Loucy (cell line): ENCODE results near the gene TECPR2.

Source experiments
- H2AFZ ChIP-seq: fragments of 200-600 bp; sonication (generic); 2 replicates; pipeline ENCODE4 v1.6.0; 2016; ENCODE audit warnings: antibody characterized with exemption, mild to moderate bottlenecking, low read length, moderate library complexity
- H3F3A ChIP-seq: fragments of 200-600 bp; 2 replicates; pipeline ENCODE4 v1.6.0; 2016; ENCODE audit warnings: antibody characterized with exemption, low read depth, mild to moderate bottlenecking
- H3K27me3 ChIP-seq: fragments of 200-600 bp; sonication (generic); 2 replicates; pipeline ENCODE4 v1.6.1; 2014; ENCODE audit warnings: low read length, mild to moderate bottlenecking; ENCODE audit not compliant: insufficient read depth, poor library complexity, severe bottlenecking
- H3K36me3 ChIP-seq: fragments of 200-600 bp; sonication (generic); 2 replicates; pipeline ENCODE4 v1.6.1; 2016; ENCODE audit warnings: low read length; ENCODE audit not compliant: insufficient read depth
- H3K4me1 ChIP-seq: fragments of 200-600 bp; sonication (generic); 2 replicates; pipeline ENCODE4 v1.5.1; 2014; ENCODE audit warnings: low read length, mild to moderate bottlenecking; ENCODE audit not compliant: insufficient read depth, poor library complexity, severe bottlenecking
- H3K4me2 ChIP-seq: fragments of 200-600 bp; sonication (generic); 2 replicates; pipeline ENCODE4 v1.6.0; 2014; ENCODE audit warnings: antibody characterized with exemption, low read length, low read depth, mild to moderate bottlenecking; ENCODE audit not compliant: poor library complexity, severe bottlenecking
- H3K4me3 ChIP-seq: fragments of 200-600 bp; sonication (generic); 2 replicates; pipeline ENCODE4 v1.5.1; 2014; ENCODE audit warnings: low read length, mild to moderate bottlenecking, mixed read lengths; ENCODE audit not compliant: poor library complexity, severe bottlenecking
- H3K79me2 ChIP-seq: fragments of 200-600 bp; sonication (generic); 2 replicates; pipeline ENCODE4 v1.6.1; 2014; ENCODE audit warnings: low read length; ENCODE audit not compliant: insufficient read depth
- H3K9ac ChIP-seq: fragments of 200-600 bp; sonication (generic); 2 replicates; pipeline ENCODE4 v1.6.0; 2014; ENCODE audit warnings: mild to moderate bottlenecking, low read depth, low read length, moderate library complexity; ENCODE audit not compliant: poor library complexity, severe bottlenecking
- H3K9me2 ChIP-seq: fragments of 200-600 bp; sonication (generic); replicated peaks from 2 replicates; pipeline ENCODE4 v1.6.1; 2016; ENCODE audit warnings: low read depth, low read length, mixed read lengths
- H3K9me3 ChIP-seq: fragments of 200-600 bp; sonication (generic); 2 replicates; pipeline ENCODE4 v1.6.1; 2014; ENCODE audit warnings: mild to moderate bottlenecking, antibody characterized with exemption, low read length, low read depth; ENCODE audit not compliant: insufficient read depth
- H4K20me1 ChIP-seq: fragments of 200-600 bp; sonication (generic); 2 replicates; pipeline ENCODE4 v1.6.0; 2014; ENCODE audit warnings: antibody characterized with exemption, low read length, mild to moderate bottlenecking; ENCODE audit not compliant: insufficient read depth, poor library complexity, severe bottlenecking
- CTCF ChIP-seq: fragments of 200-600 bp; sonication (generic); conservative IDR thresholded peaks from 2 replicates; pipeline ENCODE4 v1.5.1; 2014; ENCODE audit warnings: mild to moderate bottlenecking, antibody characterized with exemption, low read length
- EZH2phosphoT487 ChIP-seq: fragments of 200-600 bp; IDR thresholded peaks from 2 replicates; pipeline ENCODE4 v1.6.1; 2018; ENCODE audit warnings: antibody characterized with exemption, mild to moderate bottlenecking, moderate library complexity, borderline replicate concordance

TECPR2 gene

GRCh38 chr14:102532204-102532658 lies 169.5 kb downstream of the TECPR2 start:
- no peaks in the 10 kb centered on the region for H3K79me2 ChIP-seq
- no peak overlapping the region for H3K9ac ChIP-seq
- H3K36me3 ChIP-seq: no peaks in the 10 kb centered on the region
- H4K20me1 ChIP-seq: no peaks in the 10 kb centered on the region
- TF ChIP-seq CTCF (no peak), EZH2phosphoT487 (no peak)
- H2AFZ ChIP-seq: no peak overlapping the region
- H3K4me1 ChIP-seq: no peaks in the 10 kb centered on the region
- no peak overlapping the region for H3K4me2 ChIP-seq
- no peaks in the 10 kb centered on the region for H3K9me2 ChIP-seq
- no peaks in the 10 kb centered on the region for H3K9me3 ChIP-seq
- no peak overlapping the region for H3K4me3 ChIP-seq
- no peaks in the 10 kb centered on the region for H3K27me3 ChIP-seq
- H3F3A ChIP-seq: no peaks in the 10 kb centered on the region

GRCh38 chr14:102537981-102538601 lies 175.3 kb downstream of the TECPR2 start:
- no peaks in the 10 kb centered on the region for H4K20me1 ChIP-seq
- no peaks in the 10 kb centered on the region for H3K9me2 ChIP-seq
- no peaks in the 10 kb centered on the region for H3K79me2 ChIP-seq
- H3K9me3 ChIP-seq: no peaks in the 10 kb centered on the region
- no peak overlapping the region for H3K4me3 ChIP-seq
- no peaks in the 10 kb centered on the region for H3K4me1 ChIP-seq
- H3K9ac ChIP-seq: no peak overlapping the region
- H3F3A ChIP-seq: no peaks in the 10 kb centered on the region
- H3K4me2 ChIP-seq: no peak overlapping the region
- TF ChIP-seq CTCF (no peak), EZH2phosphoT487 (no peak)
- no peak overlapping the region for H2AFZ ChIP-seq
- no peaks in the 10 kb centered on the region for H3K36me3 ChIP-seq
- H3K27me3 ChIP-seq: no peaks in the 10 kb centered on the region

- Histone ChIP-seq H3K4me1 (no peaks in the 10 kb centered on the region), H3K9me3 (no peaks in the 10 kb centered on the region), H3K36me3 (no peaks in the 10 kb centered on the region), H3K4me3 (no peak overlapping the region), H4K20me1 (no peaks in the 10 kb centered on the region), H2AFZ (no peak overlapping the region), H3K79me2 (no peaks in the 10 kb centered on the region), H3F3A (no peaks in the 10 kb centered on the region), H3K9ac (no peak overlapping the region), H3K4me2 (no peak overlapping the region), H3K27me3 (no peaks in the 10 kb centered on the region), H3K9me2 (no peaks in the 10 kb centered on the region)
- TF ChIP-seq CTCF (no peak), EZH2phosphoT487 (no peak)
Observed at GRCh38 chr14:102538602-102539543, 176.1 kb downstream of the TECPR2 start.
